Stimulated activated naive CD4-positive, alpha-beta T cell treated with Interleukin-2 at 50 U/mL for 16 hours (primary cell): ENCODE measurements around the gene FNBP1.

Source experiments
- DNase-seq: peaks from one replicate; lab custom pipeline; 2025; lab: John Stamatoyannopoulos, UW

FNBP1 gene

GRCh38 chr9:130045725-130046450, 2.9 kb upstream of the FNBP1 start:
- DNase-seq, result no peak

- no peak for DNase-seq
These were observed 950 bp upstream of the FNBP1 start for GRCh38 chr9:130043654-130044623.

- DNase-seq, result no peak
These were observed 544 bp downstream of the FNBP1 start for GRCh38 chr9:130042406-130042884.

GRCh38 chr9:130041648-130042405, 1.2 kb downstream of the FNBP1 start:
- no peak for DNase-seq

- DNase-seq, result no peak
These were observed 1.9 kb downstream of the FNBP1 start for GRCh38 chr9:130040984-130041647.

GRCh38 chr9:130039528-130040147, 3.4 kb downstream of the FNBP1 start:
- no peak for DNase-seq

GRCh38 chr9:130036099-130036498, 6.9 kb downstream of the FNBP1 start:
- DNase-seq, result no peak

GRCh38 chr9:130034570-130034969, 8.4 kb downstream of the FNBP1 start:
- DNase-seq, result no peak

- DNase-seq, result no peak
These were observed 12.3 kb downstream of the FNBP1 start for GRCh38 chr9:130030651-130031127.

- peak; percentile 37 for DNase-seq
These were observed 13.6 kb downstream of the FNBP1 start for GRCh38 chr9:130029223-130029973.

GRCh38 chr9:130028493-130029222, 14.3 kb downstream of the FNBP1 start:
- DNase-seq, result no peak

- no peak for DNase-seq
These were observed 15.2 kb downstream of the FNBP1 start for GRCh38 chr9:130027533-130028365.

GRCh38 chr9:130026583-130027340, 16.2 kb downstream of the FNBP1 start:
- DNase-seq, result no peak

- no peak for DNase-seq
These were observed 18.4 kb downstream of the FNBP1 start for GRCh38 chr9:130024597-130024994.

GRCh38 chr9:130023994-130024596, 18.9 kb downstream of the FNBP1 start:
- DNase-seq, result no peak

- DNase-seq, result no peak
These were observed 19.7 kb downstream of the FNBP1 start for GRCh38 chr9:130023144-130023787.

GRCh38 chr9:130022566-130023143, 20.3 kb downstream of the FNBP1 start:
- DNase-seq, result no peak
